Left lung (tissue), 10 donors: Measurements from ENCODE around the gene CFAP77. TPM values are rescaled to one million over a fixed set of nuclear protein-coding genes. Genes with fewer than 3 reads are reported as not detected.

Experiments used
- ATAC-seq: fragments of 200-7000 bp; cut with Tn5 transposase; one replicate; pipeline ENCODE4 v1.9.1; 2020; ENCODE audit warnings: moderate library complexity
- DNase-seq, 4 donors: peaks; one replicate each; pipeline ENCODE4 v3.0.0-alpha.2; 2013 to 2020
- H3K27ac ChIP-seq, 2 donors: fragments of 200-600 bp; sonication (generic) in 1 of 2; one replicate each; pipeline versions ENCODE4 v1.5.0 to v1.8.0; 2020 to 2021
- H3K27me3 ChIP-seq, 2 donors: fragments of 200-600 bp; sonication (generic) in 1 of 2; one replicate each; pipeline versions ENCODE4 v1.5.0 to v1.8.0; 2020 to 2021
- H3K36me3 ChIP-seq, 2 donors: fragments of 200-600 bp; sonication (generic) in 1 of 2; one replicate each; pipeline versions ENCODE4 v1.5.0 to v1.8.0; 2020 to 2021
- H3K4me1 ChIP-seq, 2 donors: fragments of 200-600 bp; one replicate each; pipeline ENCODE4 v1.8.0; 2021
- H3K4me3 ChIP-seq, 2 donors: fragments of 200-600 bp; sonication (generic) in 1 of 2; one replicate each; pipeline versions ENCODE4 v1.5.0 to v1.8.0; 2020 to 2021; ENCODE audit warnings: mild to moderate bottlenecking in 1 of 2
- H3K9me3 ChIP-seq, 2 donors: fragments of 200-600 bp; sonication (generic) in 1 of 2; one replicate each; pipeline versions ENCODE4 v1.5.0 to v1.8.0; 2020 to 2021
- CTCF ChIP-seq, 2 donors: fragments of 200-600 bp; sonication (generic) in 1 of 2; IDR thresholded peaks; one replicate each; pipeline versions ENCODE4 v1.5.0 to v1.8.0; 2021; ENCODE audit warnings: antibody characterized with exemption in 2 of 2
- intact Hi-C, 2 donors: fragments of 100-400 bp; cut with DNase I; formaldehyde crosslinking; loops; one replicate each; pipeline versions ENCODE4 v1.11.2 to v1.14.2; 2022
- polyA plus RNA-seq, 6 donors: library from polyadenylated mRNA; unstranded; fragments of 120-200 nt; gene quantifications; one replicate each; pipeline ENCODE4 v1.2.1, GENCODE V29; 2013; ENCODE audit not compliant: insufficient read length in 6 of 6
- total RNA-seq, 2 donors: library from RNA; stranded (reverse); fragmentation: NEBNext Ultra II Directional; extraction: Animal tissue kit (Norgen Biotek cat#: 25700); gene quantifications; one replicate each; pipeline ENCODE4 v1.2.1, GENCODE V29; 2021
- donor health status: DM: no; HTN: yes; CAD: no.
- donor health status: DM: no; HTN: no; CAD: no.

The CFAP77 gene
- total and polyA plus RNA-seq, 8 donors = 0.50 to 3.7 (median 2.4) TPM; not detected in 1

- no peak overlapping the region for H3K27ac ChIP-seq
- no peaks in the 10 kb centered on the region for H3K4me1 ChIP-seq
- H3K27me3 ChIP-seq = peaks cover 28 to 93% of the 10 kb centered on the region in 2 donors
- intact Hi-C loops = no loop called here
- DNase-seq (no peak), ATAC-seq (no peak)
- H3K4me3 ChIP-seq = no peak overlapping the region
- no peaks in the 10 kb centered on the region for H3K36me3 ChIP-seq
- H3K9me3 ChIP-seq = no peaks in the 10 kb centered on the region
- TF ChIP-seq CTCF (IDR thresholded peaks at IDR 0.05) = no peak
Observed at GRCh38 chr9:132423503-132423902, 13.5 kb downstream of the CFAP77 start.

GRCh38 chr9:132424857-132425674 lies 15.1 kb downstream of the CFAP77 start:
- no peak for ATAC-seq
- Histone ChIP-seq H3K9me3 (no peaks in the 10 kb centered on the region), H3K4me3 (no peak overlapping the region), H3K36me3 (no peaks in the 10 kb centered on the region), H3K27me3 (peaks cover 20 to 92% of the 10 kb centered on the region in 2 donors), H3K4me1 (no peaks in the 10 kb centered on the region), H3K27ac (no peak overlapping the region)
- TF ChIP-seq CTCF (IDR thresholded peaks at IDR 0.05) = no peak
- DNase-seq = no peak
- intact Hi-C loops = no loop called here

- Histone ChIP-seq H3K27ac (no peak overlapping the region), H3K36me3 (no peaks in the 10 kb centered on the region), H3K4me1 (no peaks in the 10 kb centered on the region), H3K27me3 (peaks cover 21 to 92% of the 10 kb centered on the region in 2 donors), H3K9me3 (no peaks in the 10 kb centered on the region), H3K4me3 (no peak overlapping the region)
- ATAC-seq (no peak), DNase-seq (no peak)
- TF ChIP-seq CTCF (IDR thresholded peaks at IDR 0.05) = no peak
- intact Hi-C loops = no loop called here
Observed at GRCh38 chr9:132425675-132426062, 15.7 kb downstream of the CFAP77 start.

GRCh38 chr9:132426639-132427414 lies 16.8 kb downstream of the CFAP77 start:
- Histone ChIP-seq H3K27ac (no peak overlapping the region), H3K36me3 (no peaks in the 10 kb centered on the region), H3K4me3 (no peak overlapping the region), H3K27me3 (peaks cover 24 to 95% of the 10 kb centered on the region in 2 donors), H3K9me3 (no peaks in the 10 kb centered on the region), H3K4me1 (no peaks in the 10 kb centered on the region)
- ATAC-seq (no peak), DNase-seq (no peak)
- intact Hi-C loops = no loop called here
- no peak for TF ChIP-seq CTCF (IDR thresholded peaks at IDR 0.05)

GRCh38 chr9:132430998-132431397 lies 21.0 kb downstream of the CFAP77 start:
- H3K27ac ChIP-seq = no peak overlapping the region
- intact Hi-C loops = no loop called here
- H3K4me3 ChIP-seq = no peak overlapping the region
- H3K27me3 ChIP-seq = peaks cover 24 to 96% of the 10 kb centered on the region in 2 donors
- ATAC-seq (no peak), DNase-seq (no peak)
- no peak for TF ChIP-seq CTCF (IDR thresholded peaks at IDR 0.05)
- H3K9me3 ChIP-seq = no peaks in the 10 kb centered on the region
- H3K36me3 ChIP-seq = no peaks in the 10 kb centered on the region
- no peaks in the 10 kb centered on the region for H3K4me1 ChIP-seq
